SK-MEL-5 (cell line): Measurements from ENCODE around the gene CDC25B. TPM values are rescaled to one million over a fixed set of nuclear protein-coding genes. Genes with fewer than 3 reads are reported as not detected.
"Not testable (repeated sequence)": the region's sequence is repeated elsewhere in the genome, so short reads cannot be mapped to it uniquely, and the experiment has no call there.

Source experiments
- DNase-seq: peaks from one replicate; pipeline ENCODE4 v3.0.0-alpha.2; 2016; ENCODE audit warnings: low read depth, low spot score
- in situ Hi-C: cut with HindIII; loops from 2 replicates; pipeline ENCODE4 v1.10.0; 2016; ENCODE audit warnings: low sequenced_read_pairs, high pct_unique_total_duplicates, low pct_unique_long_range_greater_than_20kb
- total RNA-seq: library from RNA; depleted of rRNA; stranded (reverse); fragments of >200 nt; shearing (Covaris generic); gene quantifications from 2 replicates; pipeline ENCODE4 v1.2.3, GENCODE V29; 2014

The CDC25B gene
- total RNA-seq, 1 experiment from 2014 or later = 60.7 TPM

- in situ Hi-C loops = no loop called here
- peak; percentile 99 for DNase-seq
These were observed 14.8 kb upstream of the CDC25B start, which contains the start of gene SPEF1 for GRCh38 chr20:3781153-3781910. Gene SPEF1, minus strand, starts transcription at chr20:3781448. Its CDS starts 161 bp downstream, at chr20:3781287.

GRCh38 chr20:3782597-3782996 lies 13.5 kb upstream of the CDC25B start:
- in situ Hi-C loops = no loop called here
- DNase-seq = no peak

GRCh38 chr20:3783068-3783489 lies 13.0 kb upstream of the CDC25B start:
- in situ Hi-C loops = no loop called here
- no peak for DNase-seq

GRCh38 chr20:3783511-3784195 lies 12.5 kb upstream of the CDC25B start:
- in situ Hi-C loops = no loop called here
- DNase-seq = no peak

DNA sequence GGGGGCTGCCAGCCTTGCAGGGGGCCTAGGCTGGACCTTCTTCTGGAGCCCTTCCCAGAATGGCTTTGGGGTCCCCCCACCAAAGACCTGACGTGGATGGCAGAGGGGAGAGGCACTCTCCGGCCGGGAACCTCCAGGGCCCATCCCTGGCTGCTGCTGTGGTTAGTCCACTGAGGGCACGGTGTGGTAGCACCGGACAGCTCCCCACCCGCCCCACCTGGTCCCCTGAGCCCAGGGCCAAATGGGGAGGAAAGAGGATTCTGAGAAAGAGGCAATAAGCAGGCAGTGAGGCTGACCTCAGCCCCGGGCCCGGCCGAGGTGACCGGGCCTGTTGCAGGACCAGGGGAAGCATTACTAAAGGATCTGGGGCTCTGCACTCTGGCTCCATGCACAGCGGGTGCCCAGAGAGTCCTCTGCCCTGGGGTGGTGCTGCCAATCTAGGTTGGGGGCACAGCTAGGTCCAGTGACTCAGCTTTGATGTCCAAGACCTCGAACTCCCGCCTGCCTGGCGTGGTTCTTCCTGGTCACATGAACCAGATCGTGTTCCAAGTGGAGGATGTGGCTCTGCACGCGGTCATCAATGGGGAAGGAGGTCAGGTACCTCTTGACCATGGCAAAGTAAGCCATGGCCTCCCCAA lies 11.8 kb upstream of the CDC25B start:
- in situ Hi-C loops = no loop called here
- no peak for DNase-seq

- no peak for DNase-seq
- in situ Hi-C loops = no loop called here
These were observed 11.3 kb upstream of the CDC25B start for GRCh38 chr20:3784863-3785239.

GRCh38 chr20:3785240-3786125 lies 10.6 kb upstream of the CDC25B start:
- DNase-seq = no peak
- in situ Hi-C loops = no loop called here

- in situ Hi-C loops = no loop called here
- no peak for DNase-seq
These were observed 10.0 kb upstream of the CDC25B start for GRCh38 chr20:3786126-3786484.

- peak; percentile 84 for DNase-seq
- in situ Hi-C loops = no loop called here
These were observed 9.3 kb upstream of the CDC25B start, which contains the start of gene CENPB for GRCh38 chr20:3786665-3787323. Gene CENPB, minus strand, starts transcription at chr20:3786740. Its CDS starts 257 bp downstream, at chr20:3786483.

DNA sequence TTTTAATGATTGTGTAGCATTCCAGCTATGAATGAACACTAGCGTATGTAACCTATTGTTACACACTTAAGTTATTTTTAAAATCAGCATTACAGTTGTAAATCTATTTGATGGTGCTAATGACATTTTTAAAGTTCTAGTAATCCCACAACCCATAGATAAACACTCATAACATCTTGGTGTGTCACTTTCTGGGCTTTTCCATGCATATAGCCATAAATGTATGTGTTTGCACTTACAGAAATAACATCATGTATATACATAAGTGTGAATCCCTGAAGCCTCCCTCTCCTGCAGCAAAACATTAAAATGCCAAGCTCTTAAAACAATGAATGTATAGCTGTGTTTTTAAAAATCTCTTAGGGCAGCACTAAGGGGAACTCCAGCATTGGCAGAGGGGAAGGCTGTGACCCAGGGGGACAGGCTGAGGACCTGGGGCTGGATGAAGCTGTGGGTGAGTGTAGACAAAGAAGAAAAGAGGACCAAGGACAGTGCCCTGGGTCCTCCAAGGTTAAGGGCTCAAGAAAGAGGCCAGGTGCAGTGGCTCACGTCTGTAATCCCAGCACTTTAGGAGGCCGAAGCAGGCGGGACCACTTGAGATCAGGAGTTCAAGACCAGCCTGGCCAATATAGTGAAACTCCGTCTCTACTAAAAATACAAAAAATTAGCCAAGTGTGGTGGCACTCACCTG lies 8.6 kb upstream of the CDC25B start:
- DNase-seq = no peak
- in situ Hi-C loops = no loop called here

- DNase-seq = peak; percentile 78
- in situ Hi-C loops = no loop called here
These were observed 7.4 kb upstream of the CDC25B start for GRCh38 chr20:3788685-3789155.

GRCh38 chr20:3789201-3789600 lies 6.9 kb upstream of the CDC25B start:
- in situ Hi-C loops, DNase-seq: not testable (repeated sequence)

DNA sequence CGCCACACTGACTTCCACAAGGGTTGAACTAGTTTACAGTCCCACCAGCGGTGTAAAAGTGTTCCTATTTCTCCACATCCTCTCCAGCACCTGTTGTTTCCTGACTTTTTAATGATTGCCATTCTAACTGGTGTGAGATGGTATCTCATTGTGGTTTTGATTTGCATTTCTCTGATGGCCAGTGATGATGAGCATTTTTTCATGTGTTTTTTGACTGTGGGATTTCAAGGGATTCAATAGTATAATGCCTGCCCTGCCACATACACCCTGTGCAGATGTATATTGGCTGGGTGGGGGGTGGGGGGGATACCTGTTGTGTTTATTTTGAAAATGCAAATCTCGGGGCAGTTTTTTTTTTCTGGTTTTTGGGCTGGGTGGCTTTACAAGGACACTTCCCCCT lies 1.9 kb upstream of the CDC25B start:
- in situ Hi-C loops, DNase-seq: not testable (repeated sequence)

- in situ Hi-C loops = no loop called here
- no peak for DNase-seq
These were observed 1.2 kb upstream of the CDC25B start for GRCh38 chr20:3794701-3795420.

- DNase-seq = no peak
- in situ Hi-C loops = no loop called here
These were observed 541 bp downstream of the CDC25B start for GRCh38 chr20:3796477-3797225.
